Activated CD4-positive, alpha-beta memory T cell treated with anti-CD3 and anti-CD28 coated beads, Interleukin-2, amount 10 ng/mL, durations not matched to agents 7 days and 5 days (primary cell): ENCODE measurements around the gene MATN1. TPM values are rescaled to one million over a fixed set of nuclear protein-coding genes. Genes with fewer than 3 reads are reported as not detected.

ENCODE experiments used
- CTCF ChIA-PET: fragments of 350-600 bp; sonication (Branson Sonifier 250); formaldehyde crosslinking; loops from one replicate; lab custom pipeline; 2021; ENCODE audit warnings: antibody characterized with exemption, inconsistent platforms; lab: Charles Lee
- POLR2A ChIA-PET: fragments of 350-600 bp; sonication (Branson Sonifier 250); formaldehyde crosslinking; loops from one replicate; lab custom pipeline; 2021; ENCODE audit warnings: antibody characterized with exemption; lab: Charles Lee
- DNase-seq: peaks from one replicate; pipeline ENCODE4 v3.0.0-alpha.2; 2020
- H3K27ac Mint-ChIP-seq: one replicate; pipeline ENCODE4 v1.8.0; 2021; ENCODE audit warnings: mild to moderate bottlenecking, mixed read lengths
- H3K27me3 Mint-ChIP-seq: one replicate; pipeline ENCODE4 v1.8.0; 2021; ENCODE audit warnings: mixed read lengths
- H3K36me3 Mint-ChIP-seq: one replicate; pipeline ENCODE4 v1.8.0; 2021; ENCODE audit warnings: low read depth, mixed read lengths
- H3K4me1 Mint-ChIP-seq: one replicate; pipeline ENCODE4 v1.8.0; 2021; ENCODE audit warnings: mixed read lengths
- H3K4me3 Mint-ChIP-seq: one replicate; pipeline ENCODE4 v1.8.0; 2021; ENCODE audit warnings: mild to moderate bottlenecking, mixed read lengths
- H3K9me3 Mint-ChIP-seq: one replicate; pipeline ENCODE4 v1.8.0; 2021; ENCODE audit warnings: mixed read lengths
- total RNA-seq, 2 experiments: library from RNA; stranded (reverse); gene quantifications; one replicate each; pipeline ENCODE4 v1.2.3, GENCODE V29; 2021

The MATN1 gene
- total RNA-seq, 2 experiments from 2014 or later, result not detected

GRCh38 chr1:30734580-30734979, 11.2 kb upstream of the MATN1 start:
- CTCF ChIA-PET, result interaction anchor here (1.2 kb wide), 1 partner anchor 14 kb away, joined by 5 read pairs; no protein-coding TSS in a partner anchor
- peaks cover 70% of the 10 kb centered on the region for H3K36me3 Mint-ChIP-seq
- peaks cover 45% of the 10 kb centered on the region for H3K4me1 Mint-ChIP-seq
- POLR2A ChIA-PET, result interaction anchor here (2.4 to 5.4 kb wide), 2 partner anchors 9 to 15 kb away, joined by 11 to 32 read pairs; no protein-coding TSS in a partner anchor
- H3K9me3 Mint-ChIP-seq, result peaks cover 2% of the 10 kb centered on the region
- DNase-seq, result no peak
- H3K27ac Mint-ChIP-seq, result peak overlapping the region; percentile 36
- H3K27me3 Mint-ChIP-seq, result no peaks in the 10 kb centered on the region
- no peak overlapping the region for H3K4me3 Mint-ChIP-seq

DNA sequence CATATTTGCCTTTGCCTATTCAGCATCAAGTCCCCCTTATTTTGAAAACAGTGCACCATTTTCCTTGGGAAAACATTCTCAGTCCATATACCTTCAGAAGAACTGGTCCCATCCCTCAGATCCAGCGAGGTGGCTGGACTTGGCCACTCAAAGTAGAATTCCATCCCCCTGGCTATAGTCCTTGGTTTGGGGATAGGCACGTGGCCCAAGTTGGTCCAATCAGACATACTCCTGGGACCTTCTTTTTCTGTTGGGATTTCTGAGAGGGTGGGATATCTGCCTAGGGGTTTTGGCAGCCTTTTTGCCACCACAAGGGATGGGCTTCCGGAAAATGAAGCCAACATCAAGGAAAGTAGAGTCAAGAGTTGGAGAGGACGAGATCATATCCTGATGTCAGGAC, 10.7 kb upstream of the MATN1 start:
- POLR2A ChIA-PET, result interaction anchor here (2.4 to 5.4 kb wide), 2 partner anchors 10 to 16 kb away, joined by 11 to 32 read pairs; no protein-coding TSS in a partner anchor
- no peak for DNase-seq

GRCh38 chr1:30733493-30733892, 10.1 kb upstream of the MATN1 start:
- ChIA-PET CTCF (interaction anchor here (1.2 to 2.2 kb wide), 4 partner anchors 9 to 49 kb away, joined by 4 to 6 read pairs (median 5); no protein-coding TSS in a partner anchor), POLR2A (interaction anchor here (1.3 to 2.4 kb wide), 6 partner anchors 8 to 24 kb away, joined by 5 to 11 read pairs (median 8); partner anchors contain the start of gene LAPTM5)
- Mint-ChIP-seq H3K27me3 (no peaks in the 10 kb centered on the region), H3K4me1 (peaks cover 35% of the 10 kb centered on the region), H3K9me3 (no peaks in the 10 kb centered on the region), H3K27ac (peak overlapping the region; percentile 59), H3K36me3 (peaks cover 59% of the 10 kb centered on the region), H3K4me3 (no peak overlapping the region)
- DNase-seq, result no peak

More for the DNA sequence above, 10.7 kb upstream of the MATN1 start:
- Mint-ChIP-seq H3K36me3 (peaks cover 65% of the 10 kb centered on the region), H3K9me3 (peaks cover 2% of the 10 kb centered on the region), H3K27me3 (no peaks in the 10 kb centered on the region), H3K4me1 (peaks cover 41% of the 10 kb centered on the region), H3K27ac (no peak overlapping the region), H3K4me3 (no peak overlapping the region)
- CTCF ChIA-PET, result interaction anchor here (1.2 to 2.2 kb wide), 2 partner anchors 10 to 14 kb away, joined by 5 to 6 read pairs; no protein-coding TSS in a partner anchor

DNA sequence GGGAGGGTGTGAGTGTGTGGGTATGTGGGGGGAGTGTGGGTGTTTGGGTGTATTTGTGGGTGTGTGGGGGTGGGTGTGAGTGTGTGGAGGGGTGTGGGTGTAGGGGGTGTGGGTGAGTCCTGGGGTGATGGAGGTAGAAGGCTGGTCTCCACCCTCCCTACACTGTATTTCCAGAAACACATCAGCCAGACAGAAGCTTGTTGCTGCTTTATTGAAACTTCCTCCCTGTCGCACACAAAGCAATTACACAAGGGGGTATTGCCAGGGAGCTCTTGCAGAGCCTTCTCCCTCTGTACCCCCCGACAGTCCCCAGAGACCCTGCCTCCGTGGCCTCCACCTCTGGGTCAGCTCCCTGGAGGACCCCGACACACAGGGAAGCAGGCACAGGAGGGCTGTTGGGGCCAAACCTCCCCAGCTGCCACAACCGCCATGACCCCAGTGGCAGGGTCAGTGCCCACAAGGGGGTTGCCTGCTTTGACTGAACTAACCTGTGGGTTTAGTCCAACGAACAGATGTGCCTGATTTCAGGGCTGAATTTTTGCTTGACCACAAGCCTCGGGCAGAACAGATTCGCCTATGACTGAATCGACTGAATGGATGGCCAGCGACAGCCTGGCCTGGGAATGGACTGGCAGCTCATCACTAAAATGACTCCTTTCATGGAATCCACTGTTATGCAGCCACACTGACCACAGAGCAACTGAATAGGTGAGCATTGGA, 9.1 kb upstream of the MATN1 start:
- no peaks in the 10 kb centered on the region for H3K9me3 Mint-ChIP-seq
- peak overlapping the region; percentile 62 for H3K27ac Mint-ChIP-seq
- no peak overlapping the region for H3K4me3 Mint-ChIP-seq
- peaks cover 49% of the 10 kb centered on the region for H3K36me3 Mint-ChIP-seq
- CTCF ChIA-PET, result interaction anchor here (1.2 to 2.2 kb wide), 4 partner anchors 8 to 50 kb away, joined by 4 to 6 read pairs (median 5); no protein-coding TSS in a partner anchor
- POLR2A ChIA-PET, result interaction anchor here (1.3 to 2.1 kb wide), 5 partner anchors 9 to 25 kb away, joined by 5 to 8 read pairs (median 7); partner anchors contain the start of gene LAPTM5
- no peaks in the 10 kb centered on the region for H3K27me3 Mint-ChIP-seq
- no peak for DNase-seq
- peaks cover 25% of the 10 kb centered on the region for H3K4me1 Mint-ChIP-seq

DNA sequence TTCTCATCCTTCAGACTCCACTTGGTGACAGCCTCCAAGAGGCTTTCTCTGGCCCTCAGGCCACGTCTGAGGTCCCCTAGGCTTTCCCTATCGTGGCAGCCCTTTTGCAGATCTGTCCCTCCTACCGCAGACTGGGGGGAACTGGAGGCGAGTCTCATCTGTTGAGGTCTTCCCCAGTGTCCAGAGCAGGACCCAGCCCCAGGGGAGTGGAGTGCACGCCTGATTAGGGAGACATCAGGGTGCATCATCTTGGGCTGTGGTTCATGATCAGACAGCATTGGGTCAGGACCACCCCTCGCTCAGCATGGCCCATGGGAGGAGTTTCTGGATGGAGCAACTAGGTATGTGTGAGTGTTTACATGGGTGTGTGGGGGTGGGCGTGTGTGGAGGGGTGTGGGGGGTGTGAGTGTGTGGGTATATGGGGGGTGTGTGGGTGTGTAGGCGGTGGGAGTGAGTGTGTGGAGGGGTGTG, 8.5 kb upstream of the MATN1 start:
- ChIA-PET CTCF (interaction anchor here (1.6 to 2.2 kb wide), 2 partner anchors 8 to 13 kb away, joined by 6 read pairs; no protein-coding TSS in a partner anchor), POLR2A (interaction anchor here (1.6 to 2.1 kb wide), 4 partner anchors 9 to 18 kb away, joined by 5 to 8 read pairs (median 8); no protein-coding TSS in a partner anchor)
- Mint-ChIP-seq H3K9me3 (no peaks in the 10 kb centered on the region), H3K4me3 (no peak overlapping the region), H3K27ac (no peak overlapping the region), H3K36me3 (peaks cover 43% of the 10 kb centered on the region), H3K27me3 (no peaks in the 10 kb centered on the region), H3K4me1 (peaks cover 19% of the 10 kb centered on the region)
- no peak for DNase-seq

- Mint-ChIP-seq H3K27ac (no peak overlapping the region), H3K4me1 (peaks cover 16% of the 10 kb centered on the region), H3K27me3 (no peaks in the 10 kb centered on the region), H3K36me3 (peaks cover 38% of the 10 kb centered on the region), H3K9me3 (no peaks in the 10 kb centered on the region), H3K4me3 (no peak overlapping the region)
- DNase-seq, result no peak
- CTCF ChIA-PET, result interaction anchor here (1.7 to 4.6 kb wide), 2 partner anchors 12 to 49 kb away, joined by 7 to 32 read pairs; no protein-coding TSS in a partner anchor
- POLR2A ChIA-PET, result interaction anchor here (1.0 to 2.3 kb wide), 4 partner anchors 10 to 30 kb away, joined by 3 to 8 read pairs (median 6); no protein-coding TSS in a partner anchor
These were observed 7.9 kb upstream of the MATN1 start for GRCh38 chr1:30731109-30731805.

- DNase-seq, result no peak
- no peak overlapping the region for H3K4me3 Mint-ChIP-seq
- H3K36me3 Mint-ChIP-seq, result peaks cover 31% of the 10 kb centered on the region
- ChIA-PET CTCF (interaction anchor here (1.7 to 4.6 kb wide), 2 partner anchors 11 to 49 kb away, joined by 7 to 32 read pairs; no protein-coding TSS in a partner anchor), POLR2A (interaction anchor here (0.8 to 2.3 kb wide), 8 partner anchors 10 to 31 kb away, joined by 3 to 9 read pairs (median 5); partner anchors contain the start of gene LAPTM5)
- H3K4me1 Mint-ChIP-seq, result peaks cover 12% of the 10 kb centered on the region
- no peak overlapping the region for H3K27ac Mint-ChIP-seq
- H3K27me3 Mint-ChIP-seq, result no peaks in the 10 kb centered on the region
- no peaks in the 10 kb centered on the region for H3K9me3 Mint-ChIP-seq
These were observed 7.1 kb upstream of the MATN1 start for GRCh38 chr1:30730346-30731108.

GRCh38 chr1:30729901-30730300, 6.5 kb upstream of the MATN1 start:
- CTCF ChIA-PET, result interaction anchor here (1.7 to 4.6 kb wide), 2 partner anchors 10 to 50 kb away, joined by 7 to 32 read pairs; no protein-coding TSS in a partner anchor
- peaks cover 9% of the 10 kb centered on the region for H3K4me1 Mint-ChIP-seq
- peaks cover 25% of the 10 kb centered on the region for H3K36me3 Mint-ChIP-seq
- POLR2A ChIA-PET, result interaction anchor here (0.8 to 2.3 kb wide), 8 partner anchors 10 to 31 kb away, joined by 3 to 9 read pairs (median 5); partner anchors contain the start of gene LAPTM5
- no peaks in the 10 kb centered on the region for H3K9me3 Mint-ChIP-seq
- DNase-seq, result no peak
- H3K27ac Mint-ChIP-seq, result no peak overlapping the region
- no peak overlapping the region for H3K4me3 Mint-ChIP-seq
- no peaks in the 10 kb centered on the region for H3K27me3 Mint-ChIP-seq

- H3K27ac Mint-ChIP-seq, result peak overlapping the region; percentile 16
- no peak overlapping the region for H3K4me3 Mint-ChIP-seq
- ChIA-PET CTCF (interaction anchor here (1.3 to 6.5 kb wide), 3 partner anchors 9 to 50 kb away, joined by 5 to 58 read pairs (median 32); no protein-coding TSS in a partner anchor), POLR2A (interaction anchor here (1.1 to 2.9 kb wide), 9 partner anchors 9 to 50 kb away, joined by 3 to 18 read pairs (median 7); partner anchors contain the start of gene LAPTM5)
- peaks cover 17% of the 10 kb centered on the region for H3K36me3 Mint-ChIP-seq
- no peaks in the 10 kb centered on the region for H3K9me3 Mint-ChIP-seq
- H3K27me3 Mint-ChIP-seq, result no peaks in the 10 kb centered on the region
- H3K4me1 Mint-ChIP-seq, result peaks cover 5% of the 10 kb centered on the region
- DNase-seq, result no peak
These were observed 5.7 kb upstream of the MATN1 start for GRCh38 chr1:30728832-30729638.

DNA sequence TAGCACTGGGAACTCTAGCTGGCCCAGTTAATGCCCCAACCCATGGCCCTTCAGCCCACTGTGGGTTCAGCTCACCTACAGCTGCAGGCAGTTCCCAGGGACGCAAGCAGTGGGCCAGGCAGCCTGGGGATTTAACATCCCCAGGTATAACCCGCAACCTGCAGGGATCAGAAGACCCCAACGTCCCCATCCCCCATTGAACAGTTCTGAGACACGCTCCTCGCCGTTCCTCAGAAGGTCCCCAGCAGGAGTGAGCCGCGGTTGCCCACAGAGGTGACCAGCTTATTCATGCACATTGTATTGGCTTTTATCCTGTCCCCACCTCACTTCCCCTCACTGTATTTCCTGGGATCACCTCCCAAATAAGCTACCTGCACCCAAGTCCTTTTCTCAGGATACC, 5.0 kb upstream of the MATN1 start:
- POLR2A ChIA-PET, result interaction anchor here (1.0 to 2.9 kb wide), 5 partner anchors 10 to 51 kb away, joined by 3 to 18 read pairs (median 9); partner anchors contain the start of gene LAPTM5
- peaks cover 10% of the 10 kb centered on the region for H3K36me3 Mint-ChIP-seq
- H3K4me3 Mint-ChIP-seq, result no peak overlapping the region
- H3K9me3 Mint-ChIP-seq, result no peaks in the 10 kb centered on the region
- H3K27me3 Mint-ChIP-seq, result no peaks in the 10 kb centered on the region
- H3K27ac Mint-ChIP-seq, result no peak overlapping the region
- H3K4me1 Mint-ChIP-seq, result peaks cover 5% of the 10 kb centered on the region
- no peak for DNase-seq
- CTCF ChIA-PET, result interaction anchor here (1.3 to 6.5 kb wide), 4 partner anchors 9 to 54 kb away, joined by 5 to 58 read pairs (median 30); no protein-coding TSS in a partner anchor
